Activated CD4-positive, alpha-beta memory T cell treated with anti-CD3 and anti-CD28 coated beads, Interleukin-2, amount 10 ng/mL, durations not matched to agents 7 days and 5 days (primary cell): ENCODE results near the gene B3GNT9. TPM values are rescaled to one million over a fixed set of nuclear protein-coding genes. Genes with fewer than 3 reads are reported as not detected.

Source experiments
- CTCF ChIA-PET: fragments of 350-600 bp; sonication (Branson Sonifier 250); formaldehyde crosslinking; loops from one replicate; lab custom pipeline; 2021; ENCODE audit warnings: antibody characterized with exemption, inconsistent platforms; lab: Charles Lee
- POLR2A ChIA-PET: fragments of 350-600 bp; sonication (Branson Sonifier 250); formaldehyde crosslinking; loops from one replicate; lab custom pipeline; 2021; ENCODE audit warnings: antibody characterized with exemption; lab: Charles Lee
- DNase-seq: peaks from one replicate; pipeline ENCODE4 v3.0.0-alpha.2; 2020
- H3K27ac Mint-ChIP-seq: one replicate; pipeline ENCODE4 v1.8.0; 2021; ENCODE audit warnings: mild to moderate bottlenecking, mixed read lengths
- H3K27me3 Mint-ChIP-seq: one replicate; pipeline ENCODE4 v1.8.0; 2021; ENCODE audit warnings: mixed read lengths
- H3K36me3 Mint-ChIP-seq: one replicate; pipeline ENCODE4 v1.8.0; 2021; ENCODE audit warnings: low read depth, mixed read lengths
- H3K4me1 Mint-ChIP-seq: one replicate; pipeline ENCODE4 v1.8.0; 2021; ENCODE audit warnings: mixed read lengths
- H3K4me3 Mint-ChIP-seq: one replicate; pipeline ENCODE4 v1.8.0; 2021; ENCODE audit warnings: mild to moderate bottlenecking, mixed read lengths
- H3K9me3 Mint-ChIP-seq: one replicate; pipeline ENCODE4 v1.8.0; 2021; ENCODE audit warnings: mixed read lengths
- total RNA-seq, 2 experiments: library from RNA; stranded (reverse); gene quantifications; one replicate each; pipeline ENCODE4 v1.2.3, GENCODE V29; 2021

Gene B3GNT9
- total RNA-seq, 2 experiments from 2014 or later: 14.6 to 16.2 TPM

GRCh38 chr16:67184453-67184994 lies 33.7 kb upstream of the B3GNT9 start:
- Mint-ChIP-seq H3K27me3 (peaks cover 8% of the 10 kb centered on the region), H3K36me3 (peaks cover 3% of the 10 kb centered on the region), H3K27ac (no peak overlapping the region), H3K4me3 (peak overlapping the region; percentile 78), H3K9me3 (no peaks in the 10 kb centered on the region), H3K4me1 (peaks cover 19% of the 10 kb centered on the region)
- DNase-seq: no peak
- ChIA-PET POLR2A (interaction anchor here (0.7 to 6.6 kb wide), 7 partner anchors 12 to 171 kb away, joined by 3 to 59 read pairs (median 6); partner anchors contain the start of genes B3GNT9, FBXL8, FHOD1 and NOL3), CTCF (interaction anchor here (0.5 to 4.2 kb wide), 18 partner anchors 13 to 240 kb away, joined by 3 to 56 read pairs (median 6); partner anchors contain the start of genes B3GNT9, FBXL8, FHOD1 and TMEM208)

GRCh38 chr16:67183627-67184452 lies 33.0 kb upstream of the B3GNT9 start, which contains the start of gene MATCAP1:
Gene MATCAP1, minus strand, starts transcription at chr16:67183963. Its CDS starts 3,353 bp downstream, at chr16:67180610.
- H3K9me3 Mint-ChIP-seq: no peaks in the 10 kb centered on the region
- ChIA-PET POLR2A (interaction anchor here (0.5 to 6.6 kb wide), 10 partner anchors 12 to 635 kb away, joined by 3 to 59 read pairs (median 6); partner anchors contain the start of genes FBXL8, FHOD1, NOL3 and SLC9A5), CTCF (interaction anchor here (1.4 to 4.2 kb wide), 13 partner anchors 13 to 230 kb away, joined by 3 to 56 read pairs (median 6); partner anchors contain the start of genes FBXL8, FHOD1, HSF4 and NOL3)
- peaks cover 24% of the 10 kb centered on the region for H3K4me1 Mint-ChIP-seq
- peaks cover 5% of the 10 kb centered on the region for H3K36me3 Mint-ChIP-seq
- peaks cover 10% of the 10 kb centered on the region for H3K27me3 Mint-ChIP-seq
- H3K27ac Mint-ChIP-seq: no peak within 1 kb of the TSS
- peak; percentile 96 for DNase-seq
- H3K4me3 Mint-ChIP-seq: peak within 1 kb of the TSS; percentile 78

- H3K27me3 Mint-ChIP-seq: peaks cover 12% of the 10 kb centered on the region
- H3K36me3 Mint-ChIP-seq: peaks cover 6% of the 10 kb centered on the region
- POLR2A ChIA-PET: interaction anchor here (0.8 to 6.6 kb wide), 9 partner anchors 11 to 199 kb away, joined by 3 to 59 read pairs (median 6); partner anchors contain the start of genes FBXL8, FHOD1, NOL3 and SLC9A5
- peaks cover 29% of the 10 kb centered on the region for H3K4me1 Mint-ChIP-seq
- DNase-seq: no peak
- CTCF ChIA-PET: interaction anchor here (1.4 to 4.2 kb wide), 5 partner anchors 13 to 61 kb away, joined by 3 to 56 read pairs (median 6); partner anchors contain the start of genes FBXL8, HSF4, NOL3 and TRADD
- no peak overlapping the region for H3K27ac Mint-ChIP-seq
- H3K4me3 Mint-ChIP-seq: no peak overlapping the region
- no peaks in the 10 kb centered on the region for H3K9me3 Mint-ChIP-seq
These were observed 32.5 kb upstream of the B3GNT9 start for GRCh38 chr16:67183284-67183626.

- peaks cover 12% of the 10 kb centered on the region for H3K36me3 Mint-ChIP-seq
- H3K27me3 Mint-ChIP-seq: peaks cover 17% of the 10 kb centered on the region
- no peak overlapping the region for H3K4me3 Mint-ChIP-seq
- DNase-seq: no peak
- peaks cover 37% of the 10 kb centered on the region for H3K4me1 Mint-ChIP-seq
- no peaks in the 10 kb centered on the region for H3K9me3 Mint-ChIP-seq
- H3K27ac Mint-ChIP-seq: no peak overlapping the region
- ChIA-PET POLR2A (interaction anchor here (0.6 to 6.6 kb wide), 10 partner anchors 10 to 851 kb away, joined by 3 to 59 read pairs (median 6); partner anchors contain the start of genes FBXL8, FHOD1, NOL3 and SLC9A5), CTCF (interaction anchor here (0.6 to 4.2 kb wide), 7 partner anchors 8 to 380 kb away, joined by 3 to 56 read pairs (median 5); partner anchors contain the start of genes CTCF, FBXL8, HSF4 and NOL3)
These were observed 31.5 kb upstream of the B3GNT9 start for GRCh38 chr16:67182288-67182687.

- ChIA-PET POLR2A (interaction anchor here (1.8 to 6.6 kb wide), 3 partner anchors 9 to 164 kb away, joined by 6 to 59 read pairs (median 57); partner anchors contain the start of genes FBXL8, NOL3 and TRADD), CTCF (interaction anchor here (1.1 kb wide), 2 partner anchors 13 to 164 kb away, joined by 3 to 6 read pairs; no protein-coding TSS in a partner anchor)
- DNase-seq: no peak
- Mint-ChIP-seq H3K27ac (no peak overlapping the region), H3K36me3 (peaks cover 17% of the 10 kb centered on the region), H3K27me3 (peaks cover 20% of the 10 kb centered on the region), H3K9me3 (no peaks in the 10 kb centered on the region), H3K4me3 (no peak overlapping the region), H3K4me1 (peaks cover 40% of the 10 kb centered on the region)
These were observed 30.5 kb upstream of the B3GNT9 start for GRCh38 chr16:67181346-67181745.

- Mint-ChIP-seq H3K4me3 (no peak overlapping the region), H3K27ac (no peak overlapping the region), H3K27me3 (peaks cover 13% of the 10 kb centered on the region), H3K36me3 (peaks cover 20% of the 10 kb centered on the region), H3K9me3 (no peaks in the 10 kb centered on the region), H3K4me1 (peaks cover 37% of the 10 kb centered on the region)
- ChIA-PET CTCF (interaction anchor here (0.9 to 1.2 kb wide), 4 partner anchors 19 to 162 kb away, joined by 3 to 5 read pairs (median 4); partner anchors contain the start of genes FBXL8 and TRADD), POLR2A (interaction anchor here (1.2 to 13.2 kb wide), 3 partner anchors 10 to 20 kb away, joined by 3 to 204 read pairs (median 59); partner anchors contain the start of genes FBXL8, HSF4, NOL3 and TRADD)
- no peak for DNase-seq
These were observed 29.4 kb upstream of the B3GNT9 start for GRCh38 chr16:67180166-67180565.

GRCh38 chr16:67179421-67180080 lies 28.8 kb upstream of the B3GNT9 start:
- CTCF ChIA-PET: interaction anchor here (0.7 to 1.2 kb wide), 5 partner anchors 9 to 161 kb away, joined by 3 to 5 read pairs (median 3); partner anchors contain the start of genes FBXL8, NOL3 and TRADD
- Mint-ChIP-seq H3K4me1 (peaks cover 31% of the 10 kb centered on the region), H3K9me3 (no peaks in the 10 kb centered on the region), H3K4me3 (no peak overlapping the region), H3K27ac (no peak overlapping the region), H3K27me3 (peaks cover 12% of the 10 kb centered on the region), H3K36me3 (peaks cover 20% of the 10 kb centered on the region)
- POLR2A ChIA-PET: interaction anchor here (1.2 to 13.2 kb wide), 2 partner anchors 9 to 17 kb away, joined by 3 to 204 read pairs; partner anchors contain the start of genes FBXL8, HSF4, NOL3 and TRADD
- peak; percentile 41 for DNase-seq

GRCh38 chr16:67177743-67178699 lies 27.2 kb upstream of the B3GNT9 start:
- Mint-ChIP-seq H3K4me3 (peak overlapping the region; percentile 58), H3K27me3 (peaks cover 15% of the 10 kb centered on the region), H3K36me3 (peaks cover 26% of the 10 kb centered on the region), H3K27ac (no peak overlapping the region), H3K9me3 (no peaks in the 10 kb centered on the region), H3K4me1 (peaks cover 41% of the 10 kb centered on the region)
- DNase-seq: peak; percentile 67
- POLR2A ChIA-PET: interaction anchor here (0.8 to 13.2 kb wide), 5 partner anchors 15 to 149 kb away, joined by 3 to 204 read pairs (median 3); partner anchors contain the start of genes CBFB, FBXL8, HSF4 and TMEM208
- CTCF ChIA-PET: interaction anchor here (0.9 to 1.7 kb wide), 4 partner anchors 19 to 160 kb away, joined by 3 to 5 read pairs (median 4); partner anchors contain the start of genes FBXL8 and TRADD

GRCh38 chr16:67176662-67177061 lies 25.9 kb upstream of the B3GNT9 start:
- CTCF ChIA-PET: interaction anchor here (0.7 to 4.0 kb wide), 4 partner anchors 14 to 21 kb away, joined by 3 to 15 read pairs (median 4); partner anchors contain the start of genes FBXL8 and TRADD
- no peak overlapping the region for H3K27ac Mint-ChIP-seq
- POLR2A ChIA-PET: interaction anchor here (0.9 to 13.2 kb wide), 6 partner anchors 6 to 148 kb away, joined by 3 to 204 read pairs (median 6); partner anchors contain the start of genes CBFB, FBXL8, HSF4 and MATCAP1
- no peak for DNase-seq
- no peak overlapping the region for H3K4me3 Mint-ChIP-seq
- peaks cover 19% of the 10 kb centered on the region for H3K27me3 Mint-ChIP-seq
- peaks cover 47% of the 10 kb centered on the region for H3K4me1 Mint-ChIP-seq
- H3K36me3 Mint-ChIP-seq: peaks cover 31% of the 10 kb centered on the region
- no peaks in the 10 kb centered on the region for H3K9me3 Mint-ChIP-seq

- CTCF ChIA-PET: interaction anchor here (1.0 to 4.2 kb wide), 7 partner anchors 8 to 157 kb away, joined by 3 to 15 read pairs (median 5); no protein-coding TSS in a partner anchor
- no peak for DNase-seq
- Mint-ChIP-seq H3K27ac (no peak overlapping the region), H3K4me3 (peak overlapping the region; percentile 78), H3K9me3 (no peaks in the 10 kb centered on the region), H3K36me3 (peaks cover 42% of the 10 kb centered on the region), H3K4me1 (peaks cover 61% of the 10 kb centered on the region), H3K27me3 (peaks cover 34% of the 10 kb centered on the region)
- POLR2A ChIA-PET: interaction anchor here (0.6 to 13.2 kb wide), 6 partner anchors 8 to 199 kb away, joined by 3 to 204 read pairs (median 4); partner anchors contain the start of genes FBXL8, FHOD1, HSF4 and MATCAP1
These were observed 24.0 kb upstream of the B3GNT9 start for GRCh38 chr16:67174706-67175231.
